Peyer's patch (tissue), 4 donors: ENCODE data around the gene MYO1B. TPM values are rescaled to one million over a fixed set of nuclear protein-coding genes. Genes with fewer than 3 reads are reported as not detected.

ENCODE experiments used
- DNase-seq, 3 donors: peaks; one replicate each; pipeline ENCODE4 v3.0.0-alpha.2; 2017 to 2019
- H3K27ac ChIP-seq, 4 donors: fragments of 200-600 bp; sonication (generic); one replicate each; pipeline ENCODE4 v1.5.1; 2016 to 2019
- H3K27me3 ChIP-seq, 2 donors: fragments of 200-600 bp; sonication (generic); one replicate each; pipeline ENCODE4 v1.5.1; 2019
- H3K36me3 ChIP-seq, 3 donors: fragments of 200-600 bp; sonication (generic); one replicate each; pipeline ENCODE4 v1.5.1; 2016 to 2019
- H3K4me1 ChIP-seq, 4 donors: fragments of 200-600 bp; sonication (generic); one replicate each; pipeline ENCODE4 v1.5.1; 2016 to 2019
- H3K4me3 ChIP-seq, 4 donors: fragments of 200-600 bp; sonication (generic); 1 replicate in 3 of 4; 2 replicates in 1 of 4; pipeline ENCODE4 v1.5.1; 2016 to 2019; ENCODE audit warnings: mild to moderate bottlenecking in 1 of 4
- H3K9me3 ChIP-seq, 4 donors: fragments of 200-600 bp; sonication (generic); one replicate each; pipeline ENCODE4 v1.5.1; 2016 to 2019; ENCODE audit warnings: mild to moderate bottlenecking in 1 of 4
- POLR2A ChIP-seq, 2 donors: fragments of 450-650 bp; IDR thresholded peaks; one replicate each; pipeline ENCODE4 v1.5.1; 2017; ENCODE audit warnings: antibody characterized with exemption in 2 of 2, mild to moderate bottlenecking in 2 of 2, moderate library complexity in 2 of 2
- total RNA-seq, 4 donors: library from RNA; depleted of rRNA; stranded (reverse); fragments of >200 nt; gene quantifications; one replicate each; pipeline ENCODE4 v1.1.0, GENCODE V29; 2016
- TF ChIP-seq, protein P1 (sequence below), 6 experiments: fragments of 450-650 bp in 4 of 6; fragments of 200-600 bp in 2 of 6; sonication (generic) in 1 of 6; IDR thresholded peaks; one replicate each; pipeline ENCODE4 v1.5.1; 2017 to 2019; ENCODE audit warnings: antibody characterized with exemption in 6 of 6, mild to moderate bottlenecking in 3 of 6, moderate library complexity in 1 of 6

The MYO1B gene
- total RNA-seq, 4 donors from 2014 or later: 13.1 to 25.5 (median 19.4) TPM

DNA sequence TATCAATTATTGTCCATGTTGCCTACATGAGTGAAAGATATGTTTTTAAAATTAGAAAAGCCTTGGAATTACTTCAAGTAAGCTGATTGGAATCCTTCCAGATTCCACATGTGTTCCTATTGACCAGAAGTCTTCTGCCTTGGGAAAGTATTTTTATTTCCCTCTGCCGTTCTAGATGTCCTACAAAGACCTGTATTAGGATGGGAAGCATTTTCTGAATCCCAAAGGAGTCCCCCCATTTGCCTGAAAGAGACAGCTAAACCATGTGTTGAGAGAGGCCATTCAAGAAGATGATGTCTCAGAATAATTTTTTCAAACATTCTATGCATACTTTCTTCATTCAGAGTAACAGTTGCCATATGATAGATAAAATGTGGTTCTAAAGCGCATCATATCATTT lies 19.0 kb upstream of the MYO1B start:
- no peak overlapping the region for H3K4me3 ChIP-seq
- no peaks in the 10 kb centered on the region for H3K9me3 ChIP-seq
- H3K36me3 ChIP-seq: no peaks in the 10 kb centered on the region
- no peak overlapping the region for H3K27ac ChIP-seq
- no peaks in the 10 kb centered on the region for H3K27me3 ChIP-seq
- DNase-seq: no peak
- no peaks in the 10 kb centered on the region for H3K4me1 ChIP-seq
- TF ChIP-seq POLR2A (IDR thresholded peaks at IDR 0.05): no peak
- TF ChIP-seq, protein P1, sequence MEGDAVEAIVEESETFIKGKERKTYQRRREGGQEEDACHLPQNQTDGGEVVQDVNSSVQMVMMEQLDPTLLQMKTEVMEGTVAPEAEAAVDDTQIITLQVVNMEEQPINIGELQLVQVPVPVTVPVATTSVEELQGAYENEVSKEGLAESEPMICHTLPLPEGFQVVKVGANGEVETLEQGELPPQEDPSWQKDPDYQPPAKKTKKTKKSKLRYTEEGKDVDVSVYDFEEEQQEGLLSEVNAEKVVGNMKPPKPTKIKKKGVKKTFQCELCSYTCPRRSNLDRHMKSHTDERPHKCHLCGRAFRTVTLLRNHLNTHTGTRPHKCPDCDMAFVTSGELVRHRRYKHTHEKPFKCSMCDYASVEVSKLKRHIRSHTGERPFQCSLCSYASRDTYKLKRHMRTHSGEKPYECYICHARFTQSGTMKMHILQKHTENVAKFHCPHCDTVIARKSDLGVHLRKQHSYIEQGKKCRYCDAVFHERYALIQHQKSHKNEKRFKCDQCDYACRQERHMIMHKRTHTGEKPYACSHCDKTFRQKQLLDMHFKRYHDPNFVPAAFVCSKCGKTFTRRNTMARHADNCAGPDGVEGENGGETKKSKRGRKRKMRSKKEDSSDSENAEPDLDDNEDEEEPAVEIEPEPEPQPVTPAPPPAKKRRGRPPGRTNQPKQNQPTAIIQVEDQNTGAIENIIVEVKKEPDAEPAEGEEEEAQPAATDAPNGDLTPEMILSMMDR (IDR thresholded peaks at IDR 0.05): no peak

GRCh38 chr2:191228333-191228732 lies 16.9 kb upstream of the MYO1B start:
- TF ChIP-seq, protein P1 (IDR thresholded peaks at IDR 0.05): no peak
- no peak for TF ChIP-seq POLR2A (IDR thresholded peaks at IDR 0.05)
- Histone ChIP-seq H3K4me3 (no peak overlapping the region), H3K4me1 (no peaks in the 10 kb centered on the region), H3K36me3 (no peaks in the 10 kb centered on the region), H3K27me3 (no peaks in the 10 kb centered on the region), H3K9me3 (no peaks in the 10 kb centered on the region), H3K27ac (no peak overlapping the region)
- no peak for DNase-seq

- Histone ChIP-seq H3K9me3 (no peaks in the 10 kb centered on the region), H3K27ac (no peak overlapping the region), H3K4me1 (no peaks in the 10 kb centered on the region), H3K4me3 (no peak overlapping the region), H3K27me3 (no peaks in the 10 kb centered on the region), H3K36me3 (no peaks in the 10 kb centered on the region)
- no peak for DNase-seq
- TF ChIP-seq, protein P1 (IDR thresholded peaks at IDR 0.05): no peak
- no peak for TF ChIP-seq POLR2A (IDR thresholded peaks at IDR 0.05)
Observed at GRCh38 chr2:191228861-191229260, 16.3 kb upstream of the MYO1B start.

DNA sequence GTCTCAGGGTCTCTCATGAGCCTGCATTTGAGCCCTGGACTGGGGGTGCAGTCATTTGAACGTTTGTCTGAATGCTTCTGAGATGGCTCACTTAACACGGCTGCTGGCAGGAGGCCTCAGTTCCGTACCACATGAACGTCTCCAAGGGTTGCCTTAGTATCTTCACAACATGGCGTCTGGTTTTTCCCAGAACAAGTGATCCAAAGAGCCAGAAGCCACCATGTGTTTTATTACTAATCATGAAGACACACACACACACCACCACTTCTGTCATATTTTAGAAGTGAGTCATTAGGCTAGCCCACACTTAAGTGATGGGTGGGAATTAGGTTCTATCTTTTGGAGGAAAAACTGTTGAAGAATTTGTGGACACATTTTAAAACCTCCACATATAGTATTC lies 15.0 kb upstream of the MYO1B start:
- Histone ChIP-seq H3K4me3 (no peak overlapping the region), H3K27me3 (no peaks in the 10 kb centered on the region), H3K27ac (no peak overlapping the region), H3K9me3 (no peaks in the 10 kb centered on the region), H3K4me1 (no peaks in the 10 kb centered on the region), H3K36me3 (no peaks in the 10 kb centered on the region)
- DNase-seq: no peak
- TF ChIP-seq POLR2A (IDR thresholded peaks at IDR 0.05): no peak
- TF ChIP-seq, protein P1 (IDR thresholded peaks at IDR 0.05): no peak

GRCh38 chr2:191231995-191232394 lies 13.2 kb upstream of the MYO1B start:
- H3K27ac ChIP-seq: peak overlapping the region in 1 of 4 donors; percentile 18
- no peaks in the 10 kb centered on the region for H3K27me3 ChIP-seq
- no peaks in the 10 kb centered on the region for H3K4me1 ChIP-seq
- H3K9me3 ChIP-seq: no peaks in the 10 kb centered on the region
- H3K36me3 ChIP-seq: no peaks in the 10 kb centered on the region
- TF ChIP-seq, protein P1 (IDR thresholded peaks at IDR 0.05): peak in 3 of 6 experiments; percentile 34 to 52 (median 35)
- no peak for TF ChIP-seq POLR2A (IDR thresholded peaks at IDR 0.05)
- H3K4me3 ChIP-seq: no peak overlapping the region
- no peak for DNase-seq

- Histone ChIP-seq H3K27ac (no peak overlapping the region), H3K4me3 (no peak overlapping the region), H3K9me3 (no peaks in the 10 kb centered on the region), H3K4me1 (no peaks in the 10 kb centered on the region), H3K27me3 (no peaks in the 10 kb centered on the region), H3K36me3 (no peaks in the 10 kb centered on the region)
- TF ChIP-seq POLR2A (IDR thresholded peaks at IDR 0.05): no peak
- TF ChIP-seq, protein P1 (IDR thresholded peaks at IDR 0.05): no peak
- no peak for DNase-seq
Observed at GRCh38 chr2:191233533-191233932, 11.7 kb upstream of the MYO1B start.
